ENCODE data around the gene DUSP11.

DUSP11 gene

GRCh38 chr2:73716543-73717250 lies 63.2 kb downstream of the DUSP11 start:
- no peak for DNase-seq

- DNase-seq = no peak
Measured at GRCh38 chr2:73714091-73714490, 65.8 kb downstream of the DUSP11 start.

All from NCI-H748 treated with DMSO at 0.1 percent for 48 hours (cell line).